DOHH2 (cell line): ENCODE measurements around the gene FAM186B.
A peak's percentile ranks its signal among the peaks of the same experiment; 100 is the strongest.
"Not testable (repeated sequence)": the region's sequence is repeated elsewhere in the genome, so short reads cannot be mapped to it uniquely, and the experiment has no call there.

Source experiments
- H3F3A ChIP-seq: fragments of 200-600 bp; sonication (generic), shearing (Covaris generic); 2 replicates; pipeline ENCODE4 v1.6.0; 2016; ENCODE audit warnings: antibody characterized with exemption, mild to moderate bottlenecking; ENCODE audit not compliant: control insufficient read depth, insufficient read depth
- H3K27ac ChIP-seq: fragments of 200-600 bp; sonication (generic); 2 replicates; pipeline ENCODE4 v1.5.1; 2014; ENCODE audit warnings: low read depth, mild to moderate bottlenecking, low read length, moderate library complexity
- H3K27me3 ChIP-seq: fragments of 200-600 bp; sonication (generic); 2 replicates; pipeline ENCODE4 v1.6.1; 2014; ENCODE audit warnings: mild to moderate bottlenecking, low read length, mixed read lengths; ENCODE audit not compliant: control insufficient read depth
- H3K36me3 ChIP-seq: fragments of 200-600 bp; sonication (generic); 2 replicates; pipeline ENCODE4 v1.6.1; 2014; ENCODE audit warnings: mild to moderate bottlenecking, low read length, moderate library complexity, mixed read lengths; ENCODE audit not compliant: control insufficient read depth
- H3K4me1 ChIP-seq: fragments of 200-600 bp; sonication (generic); 2 replicates; pipeline ENCODE4 v1.6.1; 2014; ENCODE audit warnings: mild to moderate bottlenecking, low read length, mixed read lengths; ENCODE audit not compliant: control insufficient read depth
- H3K4me2 ChIP-seq: fragments of 200-600 bp; sonication (generic); 2 replicates; pipeline ENCODE4 v1.6.0; 2014; ENCODE audit warnings: mild to moderate bottlenecking, low read length, moderate library complexity
- H3K4me3 ChIP-seq: fragments of 200-600 bp; sonication (generic); 2 replicates; pipeline ENCODE4 v1.5.1; 2014; ENCODE audit warnings: mild to moderate bottlenecking, low read length, mixed read lengths
- H3K79me2 ChIP-seq: fragments of 200-600 bp; sonication (generic); 2 replicates; pipeline ENCODE4 v1.6.1; 2014; ENCODE audit warnings: mild to moderate bottlenecking, low read length, mixed read lengths; ENCODE audit not compliant: control insufficient read depth
- H3K9me2 ChIP-seq: fragments of 200-600 bp; sonication (generic); replicated peaks from 2 replicates; pipeline ENCODE4 v1.6.1; 2014; ENCODE audit warnings: mild to moderate bottlenecking, low read length, mixed read lengths; ENCODE audit not compliant: control insufficient read depth
- H3K9me3 ChIP-seq: fragments of 200-600 bp; sonication (generic); 2 replicates; pipeline ENCODE4 v1.6.1; 2014; ENCODE audit warnings: antibody characterized with exemption, low read length, mixed read lengths; ENCODE audit not compliant: control insufficient read depth, insufficient read depth
- H4K20me1 ChIP-seq: fragments of 200-600 bp; sonication (generic); 2 replicates; pipeline ENCODE4 v1.6.0; 2014; ENCODE audit warnings: low read depth, mild to moderate bottlenecking, antibody characterized with exemption, low read length, moderate library complexity; ENCODE audit not compliant: control insufficient read depth, insufficient read depth
- EZH2phosphoT487 ChIP-seq: fragments of 200-600 bp; sonication (generic); IDR thresholded peaks from 2 replicates; pipeline ENCODE4 v1.6.1; 2017; ENCODE audit warnings: borderline replicate concordance, mild to moderate bottlenecking, antibody characterized with exemption, low read length, moderate library complexity, mixed read lengths
- TF ChIP-seq, protein P1 (sequence below): fragments of 200-600 bp; sonication (generic); IDR thresholded peaks from one replicate; pipeline ENCODE4 v1.5.1; 2014; ENCODE audit warnings: antibody characterized with exemption, mild to moderate bottlenecking, low read depth, low read length; ENCODE audit not compliant: poor library complexity, severe bottlenecking

The FAM186B gene

DNA sequence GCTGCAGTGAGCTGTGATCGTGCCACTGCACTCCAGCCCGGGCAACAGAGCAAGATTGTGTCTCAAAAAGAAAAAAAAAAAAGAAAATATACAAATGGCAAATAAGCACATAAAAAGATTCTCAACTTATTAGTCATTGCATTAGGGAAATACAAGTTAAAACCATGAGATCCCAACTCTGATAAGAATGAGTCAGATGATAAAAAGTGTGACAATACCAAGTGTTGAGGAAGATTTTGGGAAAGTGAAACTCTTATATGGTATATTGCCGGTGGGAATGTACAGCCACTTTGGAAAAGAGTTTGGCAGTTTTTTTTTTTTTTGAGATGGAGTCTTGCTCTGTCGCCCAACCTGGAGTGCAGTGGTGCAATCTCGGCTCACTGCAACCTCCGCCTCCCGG, 10.3 kb upstream of the FAM186B start:
- Histone ChIP-seq H3K36me3 (no peaks in the 10 kb centered on the region), H3K4me3 (no peak overlapping the region), H4K20me1 (no peaks in the 10 kb centered on the region), H3K9me3 (no peaks in the 10 kb centered on the region), H3K27me3 (no peaks in the 10 kb centered on the region), H3K4me2 (no peak overlapping the region), H3K79me2 (no peaks in the 10 kb centered on the region), H3K27ac (no peak overlapping the region), H3K9me2 (no peaks in the 10 kb centered on the region), H3F3A (peaks cover 11% of the 10 kb centered on the region; the same call in 1 of the 2 replicates), H3K4me1 (peaks cover 23% of the 10 kb centered on the region)
- TF ChIP-seq, protein P1, sequence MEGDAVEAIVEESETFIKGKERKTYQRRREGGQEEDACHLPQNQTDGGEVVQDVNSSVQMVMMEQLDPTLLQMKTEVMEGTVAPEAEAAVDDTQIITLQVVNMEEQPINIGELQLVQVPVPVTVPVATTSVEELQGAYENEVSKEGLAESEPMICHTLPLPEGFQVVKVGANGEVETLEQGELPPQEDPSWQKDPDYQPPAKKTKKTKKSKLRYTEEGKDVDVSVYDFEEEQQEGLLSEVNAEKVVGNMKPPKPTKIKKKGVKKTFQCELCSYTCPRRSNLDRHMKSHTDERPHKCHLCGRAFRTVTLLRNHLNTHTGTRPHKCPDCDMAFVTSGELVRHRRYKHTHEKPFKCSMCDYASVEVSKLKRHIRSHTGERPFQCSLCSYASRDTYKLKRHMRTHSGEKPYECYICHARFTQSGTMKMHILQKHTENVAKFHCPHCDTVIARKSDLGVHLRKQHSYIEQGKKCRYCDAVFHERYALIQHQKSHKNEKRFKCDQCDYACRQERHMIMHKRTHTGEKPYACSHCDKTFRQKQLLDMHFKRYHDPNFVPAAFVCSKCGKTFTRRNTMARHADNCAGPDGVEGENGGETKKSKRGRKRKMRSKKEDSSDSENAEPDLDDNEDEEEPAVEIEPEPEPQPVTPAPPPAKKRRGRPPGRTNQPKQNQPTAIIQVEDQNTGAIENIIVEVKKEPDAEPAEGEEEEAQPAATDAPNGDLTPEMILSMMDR: no peak
- TF ChIP-seq EZH2phosphoT487: no peak

DNA sequence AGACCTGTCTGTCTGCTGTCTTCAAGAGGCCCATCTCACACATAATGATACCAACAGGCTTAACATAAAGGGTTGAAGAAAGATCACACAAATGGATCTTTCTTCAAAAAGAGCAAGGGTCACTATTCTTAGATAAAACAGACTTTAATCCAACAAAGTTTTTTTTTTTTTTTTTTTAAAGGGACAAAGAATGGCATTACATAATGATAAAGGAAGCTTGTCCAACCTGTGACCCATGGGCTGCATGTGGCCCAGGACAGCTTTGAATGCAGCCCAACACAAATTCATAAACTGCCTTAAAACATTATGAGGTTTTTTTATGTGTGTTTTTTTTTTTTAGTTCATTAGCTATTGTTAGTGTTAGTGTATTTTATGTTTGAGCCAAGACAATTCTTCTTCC, 6.8 kb upstream of the FAM186B start:
- Histone ChIP-seq H3K4me2 (no peak overlapping the region), H3K27me3 (no peaks in the 10 kb centered on the region), H3K4me3 (no peak overlapping the region), H3K36me3 (no peaks in the 10 kb centered on the region), H3K4me1 (peaks cover 13% of the 10 kb centered on the region), H3K79me2 (no peaks in the 10 kb centered on the region), H3F3A (no peaks in the 10 kb centered on the region), H3K27ac (no peak overlapping the region), H3K9me3 (no peaks in the 10 kb centered on the region), H3K9me2 (no peaks in the 10 kb centered on the region), H4K20me1 (no peaks in the 10 kb centered on the region)
- no peak for TF ChIP-seq EZH2phosphoT487
- TF ChIP-seq, protein P1: no peak

DNA sequence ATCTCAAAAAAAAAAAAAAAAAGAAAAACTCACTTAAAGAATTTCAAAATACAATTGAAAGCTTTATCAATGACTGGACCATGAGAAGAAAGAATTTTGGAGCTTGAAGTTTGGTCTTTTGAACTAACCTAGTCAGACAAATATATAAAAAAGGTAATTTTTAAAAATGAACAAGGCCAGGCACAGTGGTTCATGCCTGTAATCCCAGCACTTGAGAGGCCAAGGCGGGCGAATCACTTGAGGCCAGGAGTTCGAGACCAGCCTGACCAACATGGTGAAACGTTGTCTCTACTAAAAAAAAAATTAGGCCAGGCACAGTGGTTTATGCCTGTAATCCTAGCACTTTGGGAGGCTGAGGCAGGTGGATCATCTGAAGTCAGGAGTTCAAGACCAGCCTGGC, 5.3 kb upstream of the FAM186B start:
- not testable (repeated sequence) for H3K27me3 ChIP-seq, H3K36me3 ChIP-seq, H3K79me2 ChIP-seq, H3K9me3 ChIP-seq, H3K27ac ChIP-seq, H3K4me1 ChIP-seq, H3K9me2 ChIP-seq, H3F3A ChIP-seq, H3K4me2 ChIP-seq, H3K4me3 ChIP-seq, H4K20me1 ChIP-seq

DNA sequence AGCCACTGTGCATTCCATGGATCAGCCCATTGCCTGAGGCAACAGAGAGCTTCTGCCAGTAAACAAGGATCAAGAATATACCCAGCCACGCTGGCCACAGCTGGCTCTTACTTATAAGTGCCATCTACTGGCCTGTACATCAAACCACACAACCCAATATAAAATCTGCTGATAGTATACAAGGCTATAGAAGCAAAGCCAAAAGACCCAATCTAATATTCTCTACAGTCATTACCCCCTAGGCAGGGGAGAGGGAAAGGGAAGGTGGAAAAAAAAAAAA, 4.4 kb upstream of the FAM186B start:
- Histone ChIP-seq H3K9me2 (no peaks in the 10 kb centered on the region), H3K36me3 (no peaks in the 10 kb centered on the region), H3F3A (0 out of 2 replicates have a peak, but pooled peaks cover 3% of the 10 kb centered on the region), H3K27me3 (no peaks in the 10 kb centered on the region), H3K9me3 (no peaks in the 10 kb centered on the region), H3K27ac (no peak overlapping the region), H3K4me3 (no peak overlapping the region), H3K79me2 (no peaks in the 10 kb centered on the region), H3K4me2 (no peak overlapping the region), H3K4me1 (peaks cover 4% of the 10 kb centered on the region; the same call in 1 of the 2 replicates), H4K20me1 (no peaks in the 10 kb centered on the region)
- TF ChIP-seq, protein P1: peak; percentile 26
- TF ChIP-seq EZH2phosphoT487: no peak
